Effector memory CD8-positive, alpha-beta T cell (primary cell): ENCODE measurements around the gene EXPH5.
"Not testable (repeated sequence)": the region's sequence is repeated elsewhere in the genome, so short reads cannot be mapped to it uniquely, and the experiment has no call there.

ENCODE experiments used
- ATAC-seq: fragments of 150-1000 bp; cut with Tn5 transposase; replicated peaks from 2 replicates; pipeline ENCODE4 v1.10.0; 2021; ENCODE audit warnings: mild to moderate bottlenecking, moderate library complexity
- DNase-seq, 3 experiments: peaks; one replicate each; pipeline ENCODE4 v3.0.0; 2021
- H3K27ac Mint-ChIP-seq, 2 donors: one replicate each; pipeline ENCODE4 v1.8.0; 2022; ENCODE audit warnings: mild to moderate bottlenecking in 2 of 2, mixed read lengths in 2 of 2, moderate library complexity in 2 of 2
- H3K27me3 Mint-ChIP-seq, 2 donors: one replicate each; pipeline ENCODE4 v1.8.0; 2022; ENCODE audit warnings: mixed read lengths in 2 of 2
- H3K36me3 Mint-ChIP-seq: one replicate; pipeline ENCODE4 v1.8.0; 2022; ENCODE audit warnings: mild to moderate bottlenecking, moderate library complexity, mixed read lengths; ENCODE audit not compliant: insufficient read depth
- H3K4me1 Mint-ChIP-seq, 2 donors: one replicate each; pipeline ENCODE4 v1.8.0; 2022; ENCODE audit warnings: low read depth in 2 of 2, mixed read lengths in 2 of 2
- H3K4me3 Mint-ChIP-seq, 2 donors: one replicate each; pipeline ENCODE4 v1.8.0; 2022; ENCODE audit warnings: mild to moderate bottlenecking in 2 of 2, mixed read lengths in 2 of 2, moderate library complexity in 2 of 2
- H3K9me3 Mint-ChIP-seq, 2 donors: one replicate each; pipeline ENCODE4 v1.8.0; 2022; ENCODE audit warnings: mixed read lengths in 2 of 2
- total RNA-seq, 9 experiments: gene quantifications; one replicate each; lab custom pipeline; 2026; lab: John Stamatoyannopoulos, UW

The EXPH5 gene, protein sequence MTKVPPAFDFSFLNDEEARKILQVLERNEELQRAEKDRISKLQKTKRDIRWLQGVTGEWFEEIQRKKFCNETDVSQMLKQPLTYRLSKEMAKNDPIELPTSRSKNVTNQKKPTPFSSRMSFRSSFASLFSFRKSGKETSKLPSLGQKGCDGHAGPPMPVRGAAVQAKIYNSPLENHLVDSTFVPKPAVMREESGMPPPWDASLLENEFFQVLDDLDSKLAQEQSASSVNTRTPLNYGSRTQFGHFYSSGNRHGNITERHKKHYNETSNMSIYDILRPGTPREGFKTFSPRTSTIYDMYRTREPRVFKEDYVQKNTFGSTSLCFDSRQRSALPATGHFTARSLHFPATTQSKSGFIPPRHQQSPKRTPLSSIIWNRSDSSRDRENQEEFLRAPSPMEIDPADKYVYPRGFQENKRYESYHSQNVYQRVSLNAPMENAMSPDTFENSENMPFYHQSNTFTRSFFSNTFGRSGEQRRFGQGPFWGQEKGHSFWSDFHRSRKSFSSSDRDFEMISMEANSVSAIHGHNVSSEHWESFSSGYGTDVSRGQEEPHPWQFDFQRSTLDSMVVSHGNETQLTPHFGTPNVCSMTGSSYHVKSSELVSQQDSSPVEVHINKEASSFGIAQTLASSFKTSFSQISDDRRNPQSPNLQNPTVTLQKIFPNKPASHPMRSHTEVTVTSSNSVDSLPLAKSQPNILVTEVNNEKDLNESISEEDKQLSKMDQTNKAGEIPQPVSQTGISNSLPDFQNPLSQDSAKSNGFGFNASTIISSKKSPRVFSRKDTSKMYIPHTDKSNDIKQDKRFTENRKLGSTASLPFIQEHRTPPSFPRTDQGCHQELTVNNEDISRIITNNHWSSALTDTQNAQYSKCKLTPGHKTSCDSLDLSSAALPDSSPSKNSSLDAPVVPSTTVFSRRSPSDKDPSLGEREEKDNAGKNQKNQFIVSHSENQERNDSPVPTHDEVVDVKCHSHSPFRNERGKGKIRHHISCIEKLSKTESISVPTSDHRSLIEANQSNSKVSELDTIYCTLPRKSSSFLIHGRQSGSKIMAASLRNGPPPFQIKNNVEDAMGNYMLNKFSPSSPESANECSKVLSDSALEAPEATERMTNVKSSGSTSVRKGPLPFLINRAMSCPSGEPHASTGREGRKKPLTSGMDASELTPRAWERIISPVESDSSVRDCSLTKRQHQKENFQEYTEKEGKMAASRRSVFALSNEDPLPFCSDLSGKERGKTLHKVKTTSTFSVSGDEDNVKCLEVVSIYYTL (N-terminal part only)
- 3.0 to 10.9 (median 6.0) reads per million in 9 experiments for total RNA-seq

GRCh38 chr11:108593214-108593922, at the start of gene EXPH5:
EXPH5 (minus strand) TSS chr11:108593768; CDS start chr11:108593536, 232 bp downstream.
- Mint-ChIP-seq H3K27me3 (peaks cover 25 to 27% of the 10 kb centered on the region in 2 donors), H3K4me1 (peaks cover 10 to 15% of the 10 kb centered on the region in 2 donors), H3K36me3 (no peaks in the 10 kb centered on the region), H3K27ac (peak within 1 kb of the TSS; percentile 89 to 97), H3K4me3 (peak within 1 kb of the TSS; percentile 95 to 99), H3K9me3 (no peaks in the 10 kb centered on the region)
- DNase-seq (peak; percentile 65 to 68 (median 67)), ATAC-seq (peak; percentile 91)

GRCh38 chr11:108641752-108642151, 48.2 kb upstream of the EXPH5 start:
- H3K4me1 Mint-ChIP-seq, H3K4me3 Mint-ChIP-seq, DNase-seq, H3K36me3 Mint-ChIP-seq, H3K9me3 Mint-ChIP-seq, H3K27ac Mint-ChIP-seq, ATAC-seq: not testable (repeated sequence)
- H3K27me3 Mint-ChIP-seq = peaks cover 14 to 18% of the 10 kb centered on the region in 2 donors

DNA sequence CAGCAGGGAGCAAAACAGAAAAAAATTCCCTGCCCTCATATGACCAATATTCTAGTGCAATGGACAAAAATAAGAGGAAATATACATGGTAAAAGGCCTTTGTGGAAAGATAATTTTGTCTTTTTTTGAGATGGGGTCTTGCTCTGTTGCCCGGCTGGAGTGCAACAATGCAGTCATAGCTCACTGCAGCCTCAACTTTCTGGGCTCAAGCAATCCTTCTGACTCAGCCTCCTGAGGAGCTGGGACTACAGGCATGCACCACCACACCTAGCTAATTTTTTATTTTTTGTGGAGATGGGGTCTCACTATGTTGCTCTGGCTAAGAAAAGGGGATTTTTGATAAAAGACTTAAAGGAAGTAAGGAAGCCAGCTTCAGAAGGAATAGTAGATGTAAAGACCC, 45.6 kb upstream of the EXPH5 start:
- H3K27ac Mint-ChIP-seq = peak overlapping the region in 1 of 2 donors; percentile 9
- peaks cover 25 to 31% of the 10 kb centered on the region in 2 donors for H3K27me3 Mint-ChIP-seq
- H3K36me3 Mint-ChIP-seq = no peaks in the 10 kb centered on the region
- no peaks in the 10 kb centered on the region for H3K4me1 Mint-ChIP-seq
- ATAC-seq (no peak), DNase-seq (no peak)
- H3K4me3 Mint-ChIP-seq = no peak overlapping the region
- H3K9me3 Mint-ChIP-seq = no peaks in the 10 kb centered on the region

- Mint-ChIP-seq H3K4me1 (no peaks in the 10 kb centered on the region), H3K27ac (no peak overlapping the region), H3K36me3 (no peaks in the 10 kb centered on the region)
Measured at GRCh38 chr11:108636222-108636621, 42.7 kb upstream of the EXPH5 start.

GRCh38 chr11:108635106-108635505, 41.5 kb upstream of the EXPH5 start:
- Mint-ChIP-seq H3K4me3 (no peak overlapping the region), H3K36me3 (no peaks in the 10 kb centered on the region), H3K9me3 (no peaks in the 10 kb centered on the region), H3K4me1 (no peaks in the 10 kb centered on the region), H3K27ac (no peak overlapping the region), H3K27me3 (peaks cover 32 to 34% of the 10 kb centered on the region in 2 donors)
- DNase-seq (no peak), ATAC-seq (no peak)

More at GRCh38 chr11:108636222-108636621, 42.7 kb upstream of the EXPH5 start:
- peaks cover 32 to 34% of the 10 kb centered on the region in 2 donors for H3K27me3 Mint-ChIP-seq
- no peaks in the 10 kb centered on the region for H3K9me3 Mint-ChIP-seq
- no peak for ATAC-seq
- H3K4me3 Mint-ChIP-seq = no peak overlapping the region
- no peak for DNase-seq

- Mint-ChIP-seq H3K36me3 (no peaks in the 10 kb centered on the region), H3K9me3 (no peaks in the 10 kb centered on the region), H3K27ac (no peak overlapping the region), H3K4me1 (no peaks in the 10 kb centered on the region), H3K27me3 (peaks cover 23 to 25% of the 10 kb centered on the region in 2 donors), H3K4me3 (no peak overlapping the region)
- ATAC-seq (no peak), DNase-seq (no peak)
Measured at GRCh38 chr11:108632041-108632704, 38.6 kb upstream of the EXPH5 start.

DNA sequence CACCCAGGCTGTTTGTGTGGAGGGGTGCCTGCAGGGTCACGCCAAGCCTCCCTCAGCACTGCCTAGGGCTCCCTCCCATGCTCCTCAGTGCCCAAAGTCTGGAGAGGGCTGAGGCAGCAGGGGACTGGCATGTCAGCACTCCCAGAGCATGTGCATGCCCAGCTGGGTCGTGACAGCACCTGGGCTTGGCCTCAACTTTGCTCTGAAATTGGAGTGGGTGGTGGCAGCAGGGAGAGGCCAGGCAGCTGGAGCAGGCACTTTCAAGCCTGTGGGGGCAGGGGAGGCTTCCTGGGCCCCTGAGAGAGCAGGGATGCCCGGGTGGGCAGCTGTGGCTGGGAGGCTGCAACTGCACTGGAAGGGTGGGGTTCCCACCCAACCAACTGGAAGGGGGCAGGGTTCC, 35.7 kb upstream of the EXPH5 start:
- DNase-seq (no peak), ATAC-seq (no peak)
- Mint-ChIP-seq H3K36me3 (no peaks in the 10 kb centered on the region), H3K27me3 (peaks cover 28% of the 10 kb centered on the region in 2 donors), H3K9me3 (no peaks in the 10 kb centered on the region), H3K4me3 (no peak overlapping the region), H3K27ac (no peak overlapping the region), H3K4me1 (no peaks in the 10 kb centered on the region)

DNA sequence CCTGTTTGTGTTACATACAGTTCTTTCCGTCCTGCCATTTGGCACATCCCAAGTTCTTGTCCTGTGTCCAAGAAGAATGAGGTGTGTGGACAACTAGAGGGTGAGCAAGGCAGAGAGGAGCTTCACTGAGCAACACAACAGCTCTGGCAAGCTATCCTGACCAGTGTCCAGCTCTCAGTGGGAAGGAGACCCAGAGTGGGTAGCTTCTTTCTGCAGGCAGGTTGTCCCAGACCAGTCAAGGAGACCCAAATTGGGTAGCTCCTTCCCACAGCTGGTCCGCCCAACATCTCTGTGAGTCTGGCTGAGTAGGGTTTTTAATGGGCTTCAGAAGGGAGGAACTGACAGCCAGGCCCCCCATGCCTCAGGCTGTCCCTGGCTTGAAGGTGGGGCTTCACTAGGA, 35.2 kb upstream of the EXPH5 start:
- Mint-ChIP-seq H3K27ac (no peak overlapping the region), H3K4me3 (no peak overlapping the region), H3K36me3 (no peaks in the 10 kb centered on the region), H3K4me1 (no peaks in the 10 kb centered on the region), H3K9me3 (no peaks in the 10 kb centered on the region), H3K27me3 (peaks cover 26% of the 10 kb centered on the region in 2 donors)
- no peak for DNase-seq
- no peak for ATAC-seq

DNA sequence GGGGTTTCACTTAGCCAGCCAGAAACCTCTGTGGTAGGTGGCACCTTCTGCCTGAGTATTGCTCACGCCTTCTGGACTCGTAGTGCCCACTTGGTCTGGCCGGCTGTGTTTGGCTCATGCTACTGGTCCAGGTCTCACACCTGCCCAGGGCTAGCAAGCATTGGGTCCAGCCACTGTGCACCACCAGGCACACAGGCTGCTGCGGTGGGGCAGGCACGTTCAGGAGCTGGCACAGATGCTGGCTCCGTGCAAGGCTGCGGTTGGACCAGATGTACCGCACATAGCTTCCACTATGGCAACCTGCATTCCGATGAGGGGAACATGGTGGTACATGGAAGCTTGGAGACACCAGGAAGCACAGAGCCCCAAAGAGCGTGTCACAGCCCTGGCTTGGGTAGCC, 34.8 kb upstream of the EXPH5 start:
- Mint-ChIP-seq H3K27me3 (peaks cover 26% of the 10 kb centered on the region in 2 donors), H3K4me3 (no peak overlapping the region), H3K36me3 (no peaks in the 10 kb centered on the region), H3K27ac (no peak overlapping the region), H3K9me3 (no peaks in the 10 kb centered on the region), H3K4me1 (no peaks in the 10 kb centered on the region)
- ATAC-seq = no peak
- no peak for DNase-seq

GRCh38 chr11:108624196-108624925, 30.8 kb upstream of the EXPH5 start:
- Mint-ChIP-seq H3K27ac (no peak overlapping the region), H3K27me3 (peaks cover 44 to 55% of the 10 kb centered on the region in 2 donors), H3K4me3 (no peak overlapping the region), H3K9me3 (no peaks in the 10 kb centered on the region), H3K4me1 (no peaks in the 10 kb centered on the region), H3K36me3 (no peaks in the 10 kb centered on the region)
- ATAC-seq = peak; percentile 35
- no peak for DNase-seq

DNA sequence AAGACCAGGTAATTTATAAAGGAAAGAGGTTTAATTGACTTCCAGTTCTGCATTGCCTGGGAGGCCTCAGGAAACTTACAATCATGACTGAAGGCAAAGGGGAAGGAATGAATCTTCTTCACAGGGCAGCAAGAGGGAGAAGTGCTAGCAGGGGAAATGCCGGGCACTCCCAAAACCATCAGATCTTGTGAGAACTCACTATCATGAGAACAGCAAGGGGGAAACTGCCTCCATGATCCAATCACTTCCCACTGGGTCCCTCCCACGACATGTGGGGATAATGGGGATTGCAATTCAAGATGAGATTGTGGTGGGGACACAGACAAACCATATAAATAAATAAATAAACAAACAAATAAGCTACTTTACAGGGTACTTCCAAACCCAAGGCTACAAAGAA, 28.8 kb upstream of the EXPH5 start:
- Mint-ChIP-seq H3K36me3 (no peaks in the 10 kb centered on the region), H3K27me3 (peaks cover 55 to 61% of the 10 kb centered on the region in 2 donors), H3K4me1 (no peaks in the 10 kb centered on the region), H3K9me3 (no peaks in the 10 kb centered on the region), H3K27ac (no peak overlapping the region), H3K4me3 (no peak overlapping the region)
- DNase-seq (no peak), ATAC-seq (no peak)
